T-helper 1 cell treated with Interleukin-12 subunit alpha and Interleukin-12 subunit beta and Interleukin-4 antibody, amounts not matched to agents 30 ng/mL and 1 ng/mL, for 36 hours (primary cell): ENCODE data around the gene MAP3K7. TPM values are rescaled to one million over a fixed set of nuclear protein-coding genes. Genes with fewer than 3 reads are reported as not detected.
"Not testable (repeated sequence)": the region's sequence is repeated elsewhere in the genome, so short reads cannot be mapped to it uniquely, and the experiment has no call there.

Experiments used
- intact Hi-C: fragments of 100-400 bp; cut with micrococcal nuclease; formaldehyde crosslinking; loops from one replicate; pipeline ENCODE4 v1.15.1; 2024
- total RNA-seq: library from RNA; stranded (reverse); gene quantifications from 2 replicates; pipeline ENCODE4 v1.2.3, GENCODE V29; 2022

MAP3K7 gene
- total RNA-seq, 1 donor from 2014 or later: 29.9 TPM

DNA sequence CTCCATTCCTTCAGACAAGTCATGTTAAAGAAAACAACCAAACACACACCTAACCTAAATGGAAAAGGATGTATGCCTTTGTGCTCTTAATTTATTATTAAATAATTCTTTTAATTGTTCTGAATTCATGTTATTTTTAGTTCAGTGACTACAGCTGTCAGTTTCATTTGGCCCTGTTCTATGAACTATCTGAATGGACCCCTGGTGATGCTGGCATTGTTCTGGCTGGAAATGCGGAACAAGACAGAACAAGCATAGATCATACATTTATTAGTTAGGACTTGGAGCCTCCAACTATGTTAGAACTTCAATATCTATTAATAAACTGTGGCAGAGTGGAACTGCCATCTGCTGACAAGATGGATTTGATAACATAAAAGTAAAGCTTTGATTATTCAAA is 5.7 kb downstream of the MAP3K7 start:
- intact Hi-C loops: loop anchor here (10.0 kb wide), 2 partner anchors 396 to 1436 kb away; partner anchors contain the start of gene PM20D2

DNA sequence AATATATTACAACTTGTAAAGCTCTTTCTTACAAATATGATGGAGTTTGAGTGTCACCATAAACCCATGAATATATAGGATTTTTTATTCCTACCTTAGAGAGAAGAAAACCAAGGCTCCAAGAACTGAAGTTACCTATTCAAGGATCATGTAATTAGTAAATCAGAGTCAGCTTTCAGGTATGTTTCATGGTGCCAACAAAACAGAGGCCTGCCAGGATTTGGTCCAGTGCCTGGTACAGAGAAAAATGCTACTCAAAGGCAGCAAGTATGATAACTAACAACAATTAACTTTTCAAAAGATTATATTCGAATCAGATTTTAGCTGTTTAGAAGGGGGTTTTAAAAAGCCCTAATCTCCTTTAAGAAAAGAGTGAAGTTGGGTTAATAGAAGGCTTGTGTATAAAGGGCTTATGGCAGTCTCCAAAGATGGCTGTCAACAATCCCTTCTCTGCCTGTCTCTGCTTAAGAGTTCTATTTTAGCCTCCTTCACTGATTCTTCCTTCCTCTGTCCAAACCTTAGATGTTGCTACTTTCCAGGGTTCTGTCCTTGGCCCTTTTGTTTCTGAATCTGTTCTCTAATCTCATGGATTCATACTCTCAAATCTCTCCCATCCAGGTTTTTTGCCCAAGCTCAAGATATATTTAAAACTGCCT is 7.8 kb downstream of the MAP3K7 start:
- intact Hi-C loops: no loop called here

DNA sequence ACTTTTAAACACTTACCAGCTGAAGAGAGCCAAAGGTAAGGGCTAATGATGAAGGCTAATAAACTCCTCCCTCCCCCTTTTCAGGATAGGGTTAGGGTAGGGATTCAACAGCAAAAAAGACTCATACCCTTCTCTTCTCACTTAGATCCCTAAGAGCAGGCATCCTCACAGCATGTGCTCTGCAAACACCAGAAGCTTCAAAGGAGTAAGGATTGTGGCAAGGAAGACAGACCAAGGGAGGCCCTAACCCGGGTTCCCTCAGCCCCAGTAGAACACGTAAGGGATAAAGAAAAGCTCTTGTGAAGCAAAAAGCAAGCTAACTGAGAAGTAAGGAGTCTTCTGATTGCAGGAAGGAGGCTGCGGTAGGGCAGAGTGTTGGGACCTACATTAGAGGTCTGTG is 11.6 kb downstream of the MAP3K7 start:
- intact Hi-C loops: loop anchor here (2.0 kb wide), 1 partner anchor 634 kb away; no protein-coding TSS in a partner anchor

DNA sequence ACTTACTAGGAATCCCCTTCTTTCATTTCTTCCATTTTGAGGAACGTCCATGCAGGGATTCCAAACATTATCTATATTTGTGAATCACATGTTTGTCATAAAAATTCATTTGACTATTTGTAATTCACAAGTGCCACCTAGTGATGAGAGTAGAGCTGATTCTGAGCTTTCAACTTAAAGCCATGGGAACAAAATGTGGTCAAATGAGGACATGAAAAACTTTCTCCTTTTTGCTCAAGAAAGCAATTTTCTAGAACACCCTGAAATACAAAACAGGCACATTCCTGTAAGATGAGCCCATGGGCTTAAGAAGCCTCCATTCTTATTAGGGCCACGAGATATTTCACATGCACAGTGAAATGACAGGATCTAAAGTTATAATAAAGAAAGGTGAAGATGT is 12.3 kb downstream of the MAP3K7 start:
- intact Hi-C loops: loop anchor here (2.0 to 5.0 kb wide), 2 partner anchors 67 to 634 kb away; no protein-coding TSS in a partner anchor

DNA sequence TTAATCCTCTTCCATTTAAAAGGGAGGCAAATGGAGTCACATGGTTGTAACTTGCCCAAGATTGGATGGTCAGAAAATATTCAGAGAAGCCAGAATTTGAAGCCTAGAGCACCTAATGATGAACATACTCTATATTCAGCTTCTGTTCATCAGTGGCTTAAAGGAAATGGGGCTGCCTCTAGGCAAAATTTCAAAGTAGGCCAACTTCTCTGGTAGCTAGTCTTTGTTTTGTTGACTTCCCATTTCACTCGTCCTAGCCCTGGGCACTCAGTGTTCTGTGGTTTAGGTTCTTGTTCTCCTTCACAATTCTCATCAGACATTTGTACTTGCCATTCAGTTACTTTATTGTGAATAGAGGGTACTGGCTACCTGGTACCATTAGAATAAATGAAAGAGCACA is 13.2 kb downstream of the MAP3K7 start:
- intact Hi-C loops: loop anchor here (2.0 to 5.0 kb wide), 2 partner anchors 66 to 633 kb away; no protein-coding TSS in a partner anchor

DNA sequence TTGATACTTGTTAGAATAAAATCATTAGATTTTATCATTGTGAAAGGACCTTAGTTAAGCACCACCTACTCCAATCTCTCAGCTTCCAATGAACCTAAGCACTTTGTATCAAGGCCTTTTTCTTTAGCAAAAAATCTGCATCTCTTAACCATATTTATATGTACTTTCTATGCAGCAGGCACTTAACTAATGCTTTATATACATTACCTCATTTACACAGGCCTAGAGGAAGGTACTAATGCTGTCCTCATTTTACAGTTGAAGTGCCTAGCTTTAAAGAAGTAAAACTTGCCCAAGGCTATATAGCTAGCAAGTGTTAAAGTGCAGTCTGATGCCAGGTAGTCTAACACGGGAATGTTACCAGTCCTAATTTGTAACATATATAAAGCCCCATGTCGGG is 14.0 kb downstream of the MAP3K7 start:
- intact Hi-C loops: loop anchor here (5.0 kb wide), 1 partner anchor 66 kb away; no protein-coding TSS in a partner anchor

DNA sequence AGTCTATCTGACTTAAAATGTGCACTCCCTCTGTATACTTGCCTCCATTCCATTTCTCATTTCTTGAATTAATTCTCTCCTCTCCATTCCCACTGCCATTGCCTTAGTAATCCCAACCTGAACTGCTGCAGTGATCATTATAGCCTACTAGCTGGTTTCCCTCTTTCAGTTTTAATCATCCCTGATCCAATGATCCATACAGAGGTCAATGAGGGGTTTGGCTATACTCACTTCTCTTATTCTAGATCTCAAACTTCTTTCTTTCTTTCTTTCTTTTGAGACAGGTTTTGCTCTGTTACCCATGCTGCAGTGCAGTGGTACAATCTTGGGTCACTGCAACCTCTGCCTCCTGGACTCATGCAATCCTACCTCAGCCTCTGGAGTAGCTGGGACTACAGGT is 17.6 kb downstream of the MAP3K7 start:
- intact Hi-C loops: no loop called here

DNA sequence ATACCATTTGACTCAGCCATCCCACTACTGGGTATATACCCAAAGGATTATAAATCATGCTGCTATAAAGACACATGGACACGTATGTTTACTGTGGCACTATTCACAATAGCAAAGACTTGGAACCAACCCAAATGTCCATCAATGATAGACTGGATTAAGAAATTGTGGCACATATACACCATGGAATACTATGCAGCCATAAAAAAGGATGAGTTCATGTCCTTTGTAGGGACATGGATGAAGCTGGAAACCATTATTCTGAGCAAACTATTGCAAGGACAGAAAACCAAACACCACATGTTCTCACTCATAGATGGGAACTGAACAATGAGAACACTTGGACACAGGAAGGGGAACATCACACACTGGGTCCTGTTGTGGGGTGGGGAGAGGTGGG is 19.2 kb downstream of the MAP3K7 start:
- intact Hi-C loops: not testable (repeated sequence)

DNA sequence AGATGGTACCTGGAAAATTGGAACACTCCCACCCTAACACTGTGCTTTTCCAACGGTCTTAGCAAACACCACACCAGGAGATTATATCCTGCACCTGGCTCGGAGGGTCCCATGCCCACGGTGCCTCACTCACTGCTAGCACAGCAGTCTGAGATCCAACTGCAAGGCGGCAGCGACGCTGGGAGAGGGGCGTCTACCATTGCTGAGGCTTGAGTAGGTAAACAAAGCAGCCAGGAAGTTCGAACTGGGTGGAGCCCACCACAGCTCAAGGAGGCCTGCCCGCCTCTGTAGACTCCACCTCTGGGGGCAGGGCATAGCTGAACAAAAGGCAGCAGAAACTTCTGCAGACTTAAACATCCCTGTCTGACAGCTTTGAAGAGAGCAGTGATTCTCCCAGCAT is 24.5 kb downstream of the MAP3K7 start:
- intact Hi-C loops: loop anchor here (1.0 kb wide), 1 partner anchor 25 kb away; the partner anchor contains the start of gene MAP3K7

DNA sequence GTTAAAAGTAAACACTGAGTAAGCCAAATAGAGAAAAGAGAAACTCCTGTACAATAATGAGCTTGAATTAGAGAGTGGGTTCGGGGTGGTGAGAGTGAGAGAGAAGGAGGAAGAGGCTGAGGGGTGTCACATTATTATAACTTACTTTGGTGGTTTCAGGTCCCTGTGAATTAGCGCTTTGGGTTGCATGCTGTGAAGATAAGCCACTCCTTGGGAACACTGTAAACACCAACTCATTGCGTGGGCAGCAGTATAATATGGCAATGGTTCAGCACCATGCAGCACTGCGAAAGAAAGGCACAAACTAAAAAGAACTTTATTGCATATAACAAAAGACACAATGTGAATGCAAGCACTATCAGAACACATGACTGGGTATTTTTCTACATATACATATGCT is 26.9 kb downstream of the MAP3K7 start:
- intact Hi-C loops: no loop called here

DNA sequence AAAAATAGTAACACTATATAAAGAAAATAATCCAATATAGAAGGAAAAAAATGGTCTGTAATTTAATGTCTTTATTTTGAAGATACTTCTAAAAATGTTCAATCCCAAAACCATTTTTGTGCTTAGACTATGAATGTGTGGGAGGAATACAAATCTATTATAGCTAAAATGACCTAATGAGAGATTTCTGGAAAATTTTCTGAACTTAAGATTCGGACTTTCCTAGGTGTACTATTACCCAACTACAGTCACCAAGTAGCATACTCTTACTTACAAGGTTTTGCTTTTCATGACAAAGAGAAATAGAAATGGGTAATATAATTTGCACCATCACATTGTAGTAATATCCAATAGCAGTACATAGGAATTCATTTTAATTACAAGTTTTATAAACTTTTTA is 29.9 kb downstream of the MAP3K7 start:
- intact Hi-C loops: no loop called here

DNA sequence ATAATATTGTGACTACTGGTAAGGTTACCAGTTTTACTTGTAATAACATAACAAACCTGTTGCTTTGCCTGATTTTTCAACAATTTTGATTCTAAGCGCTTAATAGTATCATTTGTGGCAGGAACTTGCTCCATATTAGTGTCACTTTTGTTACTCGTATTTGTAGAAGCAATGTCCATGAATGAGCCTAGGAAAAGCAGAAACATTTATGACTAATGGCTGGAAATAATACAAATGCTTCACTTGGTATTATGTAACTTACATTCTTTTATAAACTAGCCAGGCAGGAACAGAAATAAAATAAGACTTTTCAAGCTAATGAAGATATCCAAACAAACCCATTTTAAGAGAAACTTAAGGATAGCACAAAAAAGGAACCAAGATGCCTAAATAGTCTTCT is 38.9 kb downstream of the MAP3K7 start:
- intact Hi-C loops: no loop called here

DNA sequence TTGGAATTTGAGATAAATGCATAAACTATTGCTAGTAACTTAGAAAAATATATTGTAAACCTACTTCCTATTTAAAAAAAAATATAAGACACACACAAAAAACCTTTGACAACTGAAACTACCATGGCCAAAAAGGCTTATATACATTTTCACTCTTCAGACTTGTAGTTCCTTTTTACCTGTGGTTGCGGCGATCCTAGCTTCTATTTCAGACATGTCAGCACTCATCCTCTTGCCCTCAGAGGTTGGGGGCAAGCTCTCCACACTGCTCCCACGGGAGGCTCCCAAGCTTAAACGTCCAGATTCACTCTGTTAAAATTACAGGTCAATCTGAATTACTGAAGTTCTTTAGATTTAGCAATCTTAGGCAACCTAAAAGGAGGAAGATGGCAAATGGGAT is 39.8 kb downstream of the MAP3K7 start:
- intact Hi-C loops: no loop called here

DNA sequence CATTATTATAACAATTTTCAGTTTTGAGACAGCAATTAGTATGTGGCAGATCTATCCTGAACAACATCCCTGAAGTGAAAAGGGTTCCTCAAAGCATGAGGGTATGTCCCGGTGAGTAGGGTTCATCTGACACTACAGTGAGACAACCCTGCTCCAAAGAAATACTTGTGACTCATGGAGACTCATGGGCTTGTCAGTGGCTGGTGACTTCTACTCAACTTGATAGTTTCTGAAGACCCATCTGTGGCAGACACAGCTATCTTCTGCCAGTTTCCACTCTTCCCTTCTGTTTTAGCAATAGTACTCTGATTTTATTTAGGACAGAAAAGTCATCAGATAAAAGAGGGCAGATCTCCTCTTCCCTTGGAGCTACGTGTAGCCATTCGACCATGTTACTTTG is 41.4 kb downstream of the MAP3K7 start:
- intact Hi-C loops: no loop called here

DNA sequence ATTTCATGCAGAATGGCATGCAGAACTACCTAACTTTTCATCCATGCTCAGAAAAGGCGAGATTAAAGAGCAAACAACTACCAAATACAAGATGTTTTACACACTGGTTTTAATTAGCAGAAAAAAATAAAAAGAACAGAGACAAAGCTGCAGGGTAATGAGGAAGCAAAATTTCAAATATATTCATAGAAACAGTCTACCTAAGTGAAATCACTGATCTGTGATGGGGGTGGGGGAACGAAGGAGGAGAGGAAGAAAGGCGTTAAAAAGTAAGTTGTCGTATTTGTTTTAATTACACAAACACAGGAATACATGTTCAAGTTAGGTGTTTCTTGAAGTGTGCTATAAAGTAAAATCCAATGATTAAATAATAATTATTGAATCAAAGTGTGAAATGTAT is 42.1 kb downstream of the MAP3K7 start:
- intact Hi-C loops: no loop called here

DNA sequence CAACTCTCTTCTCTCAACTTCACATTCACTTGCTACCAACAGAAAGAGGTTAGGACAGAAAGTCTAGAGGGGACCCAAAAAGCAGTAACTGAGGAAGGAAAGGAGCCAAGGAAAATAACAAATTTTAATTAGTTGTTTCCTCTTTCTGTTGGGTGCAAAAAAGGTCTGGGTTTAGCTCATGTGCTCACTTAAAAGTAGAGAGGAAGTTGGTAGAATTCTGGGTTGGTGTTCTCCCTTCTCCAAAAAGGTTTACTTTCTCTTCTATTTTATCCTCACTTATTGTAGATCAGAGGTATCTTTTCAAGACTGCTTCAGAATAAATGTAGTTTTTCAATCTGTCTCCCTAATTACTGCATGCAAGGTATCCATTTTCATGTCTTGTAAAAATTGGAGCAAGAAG is 42.8 kb downstream of the MAP3K7 start:
- intact Hi-C loops: no loop called here

DNA sequence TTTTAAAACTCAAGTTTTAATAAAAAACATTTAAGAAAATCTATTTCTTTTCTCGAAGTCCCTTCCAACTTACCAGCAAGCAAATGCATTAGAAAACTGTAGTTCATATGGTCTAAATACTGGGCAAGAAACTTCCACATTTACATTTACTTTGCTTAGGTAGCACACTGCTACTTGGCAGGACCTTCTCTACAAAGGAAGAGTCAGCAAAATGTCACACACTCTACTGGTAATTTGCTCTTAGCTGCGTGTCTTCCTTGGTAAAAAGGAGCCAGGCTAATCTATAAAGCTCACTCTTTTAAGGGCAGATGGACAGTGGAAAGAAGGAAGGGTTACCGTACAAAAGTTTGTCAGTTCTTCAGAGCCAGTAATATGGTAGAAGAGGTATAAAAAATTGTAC is 45.7 kb downstream of the MAP3K7 start:
- intact Hi-C loops: loop anchor here (2.0 kb wide), 1 partner anchor 14 kb away; no protein-coding TSS in a partner anchor

DNA sequence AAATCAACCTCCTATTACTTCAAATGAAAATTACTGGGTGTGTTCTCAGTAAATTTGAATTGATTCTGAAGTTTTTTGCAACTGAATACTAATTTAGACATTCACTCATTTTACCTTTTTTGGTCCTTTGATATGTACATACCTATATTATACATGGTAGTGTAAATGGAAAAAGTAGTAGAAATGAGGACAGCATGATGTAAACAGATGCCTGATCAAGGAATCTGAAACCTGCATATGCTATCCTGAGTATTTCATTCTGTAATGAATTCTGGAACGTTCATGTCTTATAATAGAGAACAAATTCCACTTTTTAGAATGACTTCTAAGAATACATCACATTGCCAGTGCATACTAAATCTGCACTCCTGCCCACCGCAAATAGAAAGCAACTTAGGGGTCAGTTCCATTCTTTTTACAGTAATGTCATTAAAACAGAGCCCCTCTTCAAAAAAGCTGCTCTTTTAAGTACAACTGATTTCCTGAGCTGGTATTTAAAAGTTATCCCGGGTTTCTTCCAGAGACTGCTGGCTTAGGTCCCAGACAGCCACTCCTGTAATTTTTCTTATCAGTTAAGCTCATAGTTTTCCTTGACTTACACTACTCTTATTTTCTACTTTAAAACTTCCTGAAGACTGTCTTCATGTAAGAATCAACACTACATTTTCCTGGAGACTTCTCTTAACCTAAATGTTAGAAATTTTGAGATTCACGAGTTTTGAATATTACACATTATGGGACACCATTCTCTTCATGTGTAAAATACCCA is 48.4 kb downstream of the MAP3K7 start:
- intact Hi-C loops: no loop called here

DNA sequence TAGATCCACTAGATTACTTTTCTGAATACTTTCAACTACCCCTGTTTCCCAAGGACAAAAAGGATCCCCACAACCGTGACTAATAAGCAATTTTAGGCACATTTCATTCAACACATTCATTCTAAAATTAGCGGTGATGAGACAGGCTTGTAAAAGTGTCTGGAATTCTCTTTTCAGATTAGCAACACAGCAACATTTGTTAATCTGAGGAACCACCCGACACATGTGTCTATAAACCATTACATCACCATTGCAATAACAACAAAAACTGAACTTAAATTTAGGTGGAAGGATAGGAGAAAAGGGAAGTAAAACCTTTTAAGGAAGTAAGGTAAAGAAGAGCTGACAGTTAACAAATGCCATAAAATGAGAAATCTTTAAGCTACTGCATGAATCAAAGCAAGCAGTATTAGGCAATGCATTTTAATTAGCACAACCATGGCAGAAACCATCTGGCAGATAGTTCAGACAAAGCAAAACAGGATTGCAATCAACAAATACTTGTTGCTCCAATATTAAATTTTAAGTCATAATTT is 49.1 kb downstream of the MAP3K7 start:
- intact Hi-C loops: no loop called here

DNA sequence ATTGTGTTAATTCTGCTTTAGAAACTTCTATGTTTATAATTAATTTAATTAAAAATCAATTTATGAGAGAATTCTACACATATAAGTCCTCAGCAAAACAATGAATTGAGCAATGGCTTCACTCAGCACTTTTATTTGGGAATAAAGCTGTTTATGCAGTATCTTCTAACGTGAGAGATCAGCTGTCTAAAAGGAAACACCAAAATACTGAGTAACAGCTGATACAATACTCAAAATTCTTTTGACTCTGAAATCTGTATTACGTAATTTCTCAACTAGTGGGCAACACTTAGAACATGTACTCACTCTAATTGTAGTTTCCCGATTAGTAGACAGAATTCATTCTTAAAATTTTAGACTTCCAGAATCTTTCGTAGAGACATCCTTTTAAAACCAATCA is 49.8 kb downstream of the MAP3K7 start:
- intact Hi-C loops: no loop called here

DNA sequence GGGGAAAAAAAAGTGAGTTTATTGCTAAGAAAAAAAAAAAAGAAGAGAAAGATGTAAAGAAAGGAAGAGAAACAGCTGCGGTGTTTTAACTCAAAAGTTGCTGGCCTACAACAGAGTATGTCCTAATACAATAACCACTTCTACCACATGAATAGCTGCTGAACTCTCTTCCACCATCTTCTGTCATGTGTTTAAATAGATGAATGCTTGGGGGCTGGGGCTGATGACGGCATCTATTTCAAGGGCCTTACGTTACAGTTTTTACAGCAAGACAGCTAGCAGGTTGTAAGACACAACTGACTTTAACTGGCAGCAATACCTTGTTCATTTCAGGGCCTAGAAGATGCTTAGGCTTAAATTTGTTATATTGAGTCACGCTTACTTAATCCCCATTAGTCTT is 50.4 kb downstream of the MAP3K7 start:
- intact Hi-C loops: no loop called here

DNA sequence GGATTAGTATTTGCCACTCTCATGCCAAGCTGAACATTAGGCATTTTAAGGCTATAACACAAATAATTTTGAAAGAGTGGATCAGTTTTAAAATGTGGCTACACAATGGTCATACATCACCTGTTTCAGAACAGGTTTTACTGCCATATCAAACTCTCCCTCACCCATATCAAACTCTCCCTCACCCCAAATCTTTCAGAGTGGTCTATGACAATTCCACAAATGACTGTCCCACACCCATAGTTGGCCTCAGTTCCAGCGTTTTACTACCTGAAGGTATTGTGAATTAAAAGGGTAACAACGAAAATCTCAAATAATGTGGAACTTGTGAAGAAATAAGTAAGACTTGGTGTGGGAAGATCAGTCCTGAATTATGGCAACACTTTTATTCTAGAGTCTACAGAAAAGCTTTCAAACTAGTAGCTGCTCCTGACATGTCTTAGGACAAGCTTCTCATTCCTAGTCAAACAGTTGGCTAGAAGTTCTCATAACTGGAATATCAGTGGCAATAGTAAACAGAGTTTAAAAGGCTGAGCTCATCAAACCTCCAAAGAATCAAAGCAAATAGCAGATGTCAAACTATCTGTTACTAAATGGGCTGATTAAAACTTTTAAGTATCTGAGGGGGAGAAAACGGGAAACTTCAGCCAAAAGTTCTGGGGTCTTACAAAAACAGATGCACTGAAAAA is 52.4 kb downstream of the MAP3K7 start:
- intact Hi-C loops: loop anchor here (5.0 kb wide), 1 partner anchor 237 kb away; the partner anchor contains the start of gene BACH2
